Ishikawa (cell line): ENCODE results near the gene LTA4H.

ENCODE experiments used
- CEBPB ChIP-seq: IDR thresholded peaks from 2 replicates; pipeline ENCODE4 v1.6.1; 2012
- CREB1 ChIP-seq: IDR thresholded peaks from 2 replicates; pipeline ENCODE4 v1.6.1; 2012; ENCODE audit warnings: low read depth
- EGR1 ChIP-seq: IDR thresholded peaks from 2 replicates; pipeline ENCODE4 v1.6.1; 2012
- EP300 ChIP-seq: IDR thresholded peaks from 2 replicates; pipeline ENCODE4 v1.6.1; 2012; ENCODE audit warnings: borderline replicate concordance
- FOXM1 ChIP-seq: IDR thresholded peaks from 2 replicates; pipeline ENCODE4 v1.6.1; 2012; ENCODE audit warnings: low read depth, borderline replicate concordance
- MAX ChIP-seq: IDR thresholded peaks from 2 replicates; pipeline ENCODE4 v1.6.1; 2012
- NFIC ChIP-seq: IDR thresholded peaks from 2 replicates; pipeline ENCODE4 v1.6.1; 2012
- RAD21 ChIP-seq: IDR thresholded peaks from 2 replicates; pipeline ENCODE4 v1.6.1; 2012; ENCODE audit warnings: low read depth
- TAF1 ChIP-seq: IDR thresholded peaks from 2 replicates; pipeline ENCODE4 v1.6.1; 2012; ENCODE audit warnings: low read depth, mild to moderate bottlenecking
- TCF12 ChIP-seq: IDR thresholded peaks from 2 replicates; pipeline ENCODE4 v1.6.1; 2012; ENCODE audit warnings: low read depth
- TEAD4 ChIP-seq: IDR thresholded peaks from 2 replicates; pipeline ENCODE4 v1.6.1; 2012
- YY1 ChIP-seq: IDR thresholded peaks from 2 replicates; pipeline ENCODE4 v1.6.1; 2012; ENCODE audit warnings: low read depth
- ZBTB7A ChIP-seq: IDR thresholded peaks from 2 replicates; pipeline ENCODE4 v1.6.1; 2012; ENCODE audit warnings: low read depth
- TF ChIP-seq, protein P1 (sequence below): IDR thresholded peaks from 2 replicates; pipeline ENCODE4 v1.6.1; 2012; ENCODE audit warnings: low read depth, mild to moderate bottlenecking
- TF ChIP-seq, protein P2 (sequence below): IDR thresholded peaks from 2 replicates; pipeline ENCODE4 v1.6.1; 2012

The LTA4H gene

DNA sequence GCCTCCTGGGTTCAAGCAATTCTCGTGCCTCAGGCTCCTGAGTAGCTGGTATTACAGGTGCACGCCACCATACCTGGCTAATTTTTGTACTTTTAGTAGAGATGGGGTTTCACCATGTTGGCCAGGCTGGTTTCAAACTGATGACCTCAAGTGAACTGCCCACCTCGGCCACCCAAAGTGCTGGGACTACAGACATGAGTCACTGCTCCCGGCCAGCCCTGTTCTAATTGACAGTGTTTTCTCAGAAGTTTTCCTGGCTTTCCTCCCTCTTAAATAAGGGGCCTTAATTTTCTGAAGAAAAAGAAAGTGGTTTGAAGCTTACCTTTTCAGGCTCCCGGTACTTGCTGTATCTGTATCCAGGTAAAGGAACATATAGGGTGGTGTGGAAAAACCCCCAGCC, 40.9 kb downstream of the LTA4H start:
- TF ChIP-seq CREB1 (no peak), CEBPB (no peak), NFIC (no peak), TEAD4 (no peak), FOXM1 (no peak), RAD21 (no peak), TAF1 (no peak), MAX (no peak), EP300 (no peak), EGR1 (no peak)
- TF ChIP-seq, protein P1, sequence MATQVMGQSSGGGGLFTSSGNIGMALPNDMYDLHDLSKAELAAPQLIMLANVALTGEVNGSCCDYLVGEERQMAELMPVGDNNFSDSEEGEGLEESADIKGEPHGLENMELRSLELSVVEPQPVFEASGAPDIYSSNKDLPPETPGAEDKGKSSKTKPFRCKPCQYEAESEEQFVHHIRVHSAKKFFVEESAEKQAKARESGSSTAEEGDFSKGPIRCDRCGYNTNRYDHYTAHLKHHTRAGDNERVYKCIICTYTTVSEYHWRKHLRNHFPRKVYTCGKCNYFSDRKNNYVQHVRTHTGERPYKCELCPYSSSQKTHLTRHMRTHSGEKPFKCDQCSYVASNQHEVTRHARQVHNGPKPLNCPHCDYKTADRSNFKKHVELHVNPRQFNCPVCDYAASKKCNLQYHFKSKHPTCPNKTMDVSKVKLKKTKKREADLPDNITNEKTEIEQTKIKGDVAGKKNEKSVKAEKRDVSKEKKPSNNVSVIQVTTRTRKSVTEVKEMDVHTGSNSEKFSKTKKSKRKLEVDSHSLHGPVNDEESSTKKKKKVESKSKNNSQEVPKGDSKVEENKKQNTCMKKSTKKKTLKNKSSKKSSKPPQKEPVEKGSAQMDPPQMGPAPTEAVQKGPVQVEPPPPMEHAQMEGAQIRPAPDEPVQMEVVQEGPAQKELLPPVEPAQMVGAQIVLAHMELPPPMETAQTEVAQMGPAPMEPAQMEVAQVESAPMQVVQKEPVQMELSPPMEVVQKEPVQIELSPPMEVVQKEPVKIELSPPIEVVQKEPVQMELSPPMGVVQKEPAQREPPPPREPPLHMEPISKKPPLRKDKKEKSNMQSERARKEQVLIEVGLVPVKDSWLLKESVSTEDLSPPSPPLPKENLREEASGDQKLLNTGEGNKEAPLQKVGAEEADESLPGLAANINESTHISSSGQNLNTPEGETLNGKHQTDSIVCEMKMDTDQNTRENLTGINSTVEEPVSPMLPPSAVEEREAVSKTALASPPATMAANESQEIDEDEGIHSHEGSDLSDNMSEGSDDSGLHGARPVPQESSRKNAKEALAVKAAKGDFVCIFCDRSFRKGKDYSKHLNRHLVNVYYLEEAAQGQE = no peak
- TF ChIP-seq, protein P2, sequence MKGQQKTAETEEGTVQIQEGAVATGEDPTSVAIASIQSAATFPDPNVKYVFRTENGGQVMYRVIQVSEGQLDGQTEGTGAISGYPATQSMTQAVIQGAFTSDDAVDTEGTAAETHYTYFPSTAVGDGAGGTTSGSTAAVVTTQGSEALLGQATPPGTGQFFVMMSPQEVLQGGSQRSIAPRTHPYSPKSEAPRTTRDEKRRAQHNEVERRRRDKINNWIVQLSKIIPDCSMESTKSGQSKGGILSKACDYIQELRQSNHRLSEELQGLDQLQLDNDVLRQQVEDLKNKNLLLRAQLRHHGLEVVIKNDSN = no peak

DNA sequence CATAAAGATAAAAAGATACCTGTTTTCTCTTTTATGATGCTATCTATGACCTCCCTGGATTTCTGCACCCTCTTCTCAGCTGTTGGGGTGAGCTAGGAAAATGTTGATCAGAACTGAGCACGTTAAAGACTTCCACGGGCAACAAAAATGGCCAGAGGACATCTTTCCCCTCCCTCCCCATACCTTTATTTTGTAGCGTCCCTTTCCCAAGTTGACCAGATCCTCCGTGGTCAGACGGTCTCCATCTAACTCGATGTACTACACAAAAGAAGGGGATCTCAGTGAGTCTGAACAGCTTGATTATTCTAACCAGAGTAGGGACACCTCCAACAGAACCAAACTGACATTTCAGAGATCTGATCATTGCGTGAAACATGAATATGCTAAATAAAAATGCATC, 41.5 kb downstream of the LTA4H start:
- no peak for TF ChIP-seq EGR1
- TF ChIP-seq, protein P2 = no peak
- no peak for TF ChIP-seq TCF12
- no peak for TF ChIP-seq FOXM1
- TF ChIP-seq TEAD4 = no peak
- no peak for TF ChIP-seq CEBPB
- TF ChIP-seq EP300 = no peak
- TF ChIP-seq MAX = no peak
- TF ChIP-seq YY1 = no peak
- TF ChIP-seq, protein P1 = no peak

DNA sequence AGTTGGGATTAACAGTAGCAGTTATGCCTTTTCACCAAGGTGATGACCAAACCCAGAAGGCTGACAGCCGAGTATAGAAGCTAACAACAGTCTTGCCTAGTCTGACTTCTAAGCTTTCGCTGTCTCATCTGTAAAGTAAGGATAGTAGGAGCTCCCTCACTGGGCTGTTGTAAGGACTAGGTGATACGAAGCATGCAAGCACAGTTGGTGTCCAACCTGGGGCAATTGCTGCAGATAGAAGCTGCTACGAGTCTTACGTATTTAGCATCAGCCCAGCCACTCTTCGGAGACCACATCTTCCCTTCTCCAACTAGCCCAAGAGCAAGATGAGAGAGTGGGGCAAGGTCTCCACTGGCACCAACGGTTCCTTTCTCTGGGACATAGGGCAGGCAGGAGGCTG, 45.3 kb downstream of the LTA4H start:
- TF ChIP-seq YY1 (no peak), EGR1 (no peak), NFIC (no peak), RAD21 (no peak), TEAD4 (no peak), EP300 (no peak), CREB1 (no peak), TAF1 (no peak), MAX (no peak), CEBPB (no peak), FOXM1 (no peak), TCF12 (no peak), ZBTB7A (no peak)
- TF ChIP-seq, protein P2 = no peak
- TF ChIP-seq, protein P1 = no peak

DNA sequence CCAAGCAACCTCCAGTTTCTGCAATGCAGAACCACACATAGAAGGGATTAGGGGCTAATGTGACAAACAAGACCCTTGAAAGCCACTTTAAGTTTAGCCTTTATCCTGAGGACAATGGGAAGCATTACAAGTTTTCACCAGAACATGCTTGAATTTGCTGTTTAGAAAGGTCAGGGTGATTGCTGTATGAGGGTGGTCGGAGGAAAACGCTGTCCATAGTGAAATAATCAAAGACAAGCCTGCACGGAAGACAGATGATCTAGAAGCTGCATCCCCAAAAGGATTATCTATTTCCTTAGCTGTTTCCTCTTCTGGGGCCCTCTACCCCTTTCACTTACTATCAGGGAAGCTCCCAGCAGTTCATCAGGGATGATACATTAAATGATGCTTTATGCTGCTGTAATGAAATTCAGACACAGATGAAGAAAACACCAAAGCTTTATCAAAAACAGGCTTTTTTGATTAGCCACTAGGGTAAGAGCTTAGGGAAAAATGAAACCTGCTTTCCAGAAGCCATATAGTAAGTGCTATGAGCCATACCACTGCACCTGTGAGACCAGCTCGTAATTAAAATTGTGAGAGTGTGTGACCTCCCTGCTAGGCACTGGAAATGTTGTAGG, 45.8 kb downstream of the LTA4H start:
- TF ChIP-seq YY1 (no peak), TCF12 (no peak), TEAD4 (no peak), FOXM1 (no peak), ZBTB7A (no peak), TAF1 (no peak), EGR1 (no peak), NFIC (no peak)
- TF ChIP-seq, protein P2 = no peak
